Measurements from ENCODE around the gene TMSB10.
"Not testable (repeated sequence)": the region's sequence is repeated elsewhere in the genome, so short reads cannot be mapped to it uniquely, and the experiment has no call there.

Gene TMSB10

GRCh38 chr2:84905181-84906107 is at the start of gene TMSB10:
TMSB10 (plus strand) TSS chr2:84905656.
- DNase-seq (ENCODE audit: low read depth in 2 of 2): peak; percentile 77 to 81

- DNase-seq (ENCODE audit: low read depth in 2 of 2): no peak
Measured at GRCh38 chr2:84855731-84856130, 49.7 kb upstream of the TMSB10 start.

- DNase-seq (ENCODE audit: low read depth in 2 of 2): no peak
Measured at GRCh38 chr2:84856787-84857186, 48.7 kb upstream of the TMSB10 start.

- DNase-seq (ENCODE audit: low read depth in 2 of 2): no peak
Measured at GRCh38 chr2:84857566-84857965, 47.9 kb upstream of the TMSB10 start.

- DNase-seq (ENCODE audit: low read depth in 2 of 2): no peak
Measured at GRCh38 chr2:84858123-84858522, 47.3 kb upstream of the TMSB10 start.

GRCh38 chr2:84858937-84859336 is 46.5 kb upstream of the TMSB10 start:
- DNase-seq (ENCODE audit: low read depth in 2 of 2): no peak

GRCh38 chr2:84861539-84861938 is 43.9 kb upstream of the TMSB10 start:
- no peak for DNase-seq (ENCODE audit: low read depth in 2 of 2)

GRCh38 chr2:84862006-84862405 is 43.5 kb upstream of the TMSB10 start:
- no peak for DNase-seq (ENCODE audit: low read depth in 2 of 2)

GRCh38 chr2:84865181-84865783 is 40.2 kb upstream of the TMSB10 start:
- DNase-seq (ENCODE audit: low read depth in 2 of 2): no peak

- no peak for DNase-seq (ENCODE audit: low read depth in 2 of 2)
Measured at GRCh38 chr2:84866122-84866521, 39.3 kb upstream of the TMSB10 start.

- not testable (repeated sequence) for DNase-seq (ENCODE audit: low read depth in 2 of 2)
Measured at GRCh38 chr2:84868327-84868726, 37.1 kb upstream of the TMSB10 start.

GRCh38 chr2:84870306-84870705 is 35.1 kb upstream of the TMSB10 start:
- DNase-seq (ENCODE audit: low read depth in 2 of 2): no peak

- not testable (repeated sequence) for DNase-seq (ENCODE audit: low read depth in 2 of 2)
Measured at GRCh38 chr2:84872691-84873090, 32.8 kb upstream of the TMSB10 start.

- no peak for DNase-seq (ENCODE audit: low read depth in 2 of 2)
Measured at GRCh38 chr2:84873350-84873749, 32.1 kb upstream of the TMSB10 start.

- DNase-seq (ENCODE audit: low read depth in 2 of 2): no peak
Measured at GRCh38 chr2:84874381-84875212, 30.9 kb upstream of the TMSB10 start.

GRCh38 chr2:84875213-84875560 is 30.3 kb upstream of the TMSB10 start:
- DNase-seq (ENCODE audit: low read depth in 2 of 2): no peak

- not testable (repeated sequence) for DNase-seq (ENCODE audit: low read depth in 2 of 2)
Measured at GRCh38 chr2:84875619-84876018, 29.8 kb upstream of the TMSB10 start.

- no peak for DNase-seq (ENCODE audit: low read depth in 2 of 2)
Measured at GRCh38 chr2:84876369-84876768, 29.1 kb upstream of the TMSB10 start.

GRCh38 chr2:84878459-84878858 is 27.0 kb upstream of the TMSB10 start:
- DNase-seq (ENCODE audit: low read depth in 2 of 2): no peak

GRCh38 chr2:84878896-84879583 is 26.4 kb upstream of the TMSB10 start:
- no peak for DNase-seq (ENCODE audit: low read depth in 2 of 2)

- DNase-seq (ENCODE audit: low read depth in 2 of 2): no peak
Measured at GRCh38 chr2:84879584-84880394, 25.7 kb upstream of the TMSB10 start.

Data from stimulated activated CD8-positive, alpha-beta memory T cell treated with anti-CD3 and anti-CD28 coated beads, Interleukin-7, amount 100 ng/mL, for 4 hours (primary cell).